HepG2 (cell line): ENCODE results near the gene AKAP6. TPM values are rescaled to one million over a fixed set of nuclear protein-coding genes. Genes with fewer than 3 reads are reported as not detected.

Experiments
- ATAC-seq: fragments of 200-7000 bp; cut with Tn5 transposase; 3 replicates; pipeline ENCODE4 v1.9.1; 2020; ENCODE audit warnings: mild to moderate bottlenecking, moderate library complexity
- BruUV-seq: library from RNA; stranded (reverse); fragments of 400-500 nt; replicated peaks from 2 replicates; lab custom pipeline; 2021; lab: Mats Ljungman, UMichigan
- CTCF ChIA-PET: fragments of 300-600 bp; formaldehyde crosslinking; extraction: SDS; loops from one replicate; lab custom pipeline; 2021; ENCODE audit warnings: low total read pairs, inconsistent platforms, low intra/inter-chr PET ratio; lab: Yijun Ruan, JAX
- POLR2A ChIA-PET: fragments of 350-600 bp; sonication (Branson Sonifier 250); formaldehyde crosslinking; loops from one replicate; lab custom pipeline; 2020; ENCODE audit warnings: antibody characterized with exemption, inconsistent platforms; lab: Yijun Ruan, JAX
- DNase-seq: peaks from one replicate; pipeline ENCODE4 v3.0.0-alpha.2; 2015; ENCODE audit warnings: low spot score
- FAIRE-seq: peaks from 3 replicates; lab custom pipeline; 2011; peaks lifted over from hg19 to GRCh38; lab: Jason Lieb, UNC
- H2AFZ ChIP-seq: one replicate; pipeline ENCODE4 v1.6.1; 2011; ENCODE audit warnings: low read length, inconsistent platforms
- H3K27ac ChIP-seq: fragments of 300-600 bp; 3 replicates; pipeline ENCODE4 v1.8.0; 2011; ENCODE audit warnings: mixed run types, mild to moderate bottlenecking, mixed read lengths, low read length, inconsistent platforms; ENCODE audit not compliant: insufficient read depth; ENCODE audit errors: extremely low read length
- H3K27me3 ChIP-seq, 2 experiments: fragments of 200-600 bp in 1 of 2; 2 replicates in 1 of 2; 3 replicates in 1 of 2; pipeline versions ENCODE4 v1.6.0 to v1.8.0; 2011; ENCODE audit warnings: low read length in 2 of 2, mild to moderate bottlenecking in 2 of 2, moderate library complexity in 2 of 2, inconsistent platforms in 1 of 2; ENCODE audit not compliant: insufficient read depth in 2 of 2, control insufficient read depth in 1 of 2
- H3K36me3 ChIP-seq, 2 experiments: fragments of 200-600 bp in 1 of 2; replicated peaks in 1 of 2; 2 replicates in 1 of 2; 3 replicates in 1 of 2; pipeline versions ENCODE4 v1.5.1 to v1.8.0; 2011; ENCODE audit warnings: low read length in 2 of 2, inconsistent platforms in 1 of 2; ENCODE audit not compliant: insufficient read depth in 2 of 2, control insufficient read depth in 1 of 2
- H3K4me1 ChIP-seq: 2 replicates; pipeline ENCODE4 v1.5.1; 2012; ENCODE audit warnings: low read length, inconsistent platforms; ENCODE audit not compliant: insufficient read depth
- H3K4me2 ChIP-seq: 2 replicates; pipeline ENCODE4 v1.6.0; 2011; ENCODE audit warnings: low read depth, low read length, inconsistent platforms
- H3K4me3 ChIP-seq, 3 experiments: fragments of 200-600 bp in 1 of 3; sonication (generic), shearing (Covaris generic) in 1 of 3; replicated peaks in 1 of 3; 2 replicates each; pipeline ENCODE4 v1.5.1; 2011 to 2016; ENCODE audit warnings: low read length in 3 of 3, inconsistent platforms in 2 of 3, low read depth in 2 of 3, mild to moderate bottlenecking in 2 of 3, control low read depth in 1 of 3, mixed read lengths in 1 of 3; ENCODE audit not compliant: insufficient read depth in 1 of 3
- H3K79me2 ChIP-seq: one replicate; pipeline ENCODE4 v1.6.1; 2011; ENCODE audit warnings: low read length, inconsistent platforms; ENCODE audit not compliant: insufficient read depth
- H3K9ac ChIP-seq: 2 replicates; pipeline ENCODE4 v1.6.0; 2011; ENCODE audit warnings: mild to moderate bottlenecking, low read depth, low read length, inconsistent platforms; ENCODE audit not compliant: insufficient read depth
- H3K9me3 ChIP-seq: 2 replicates; pipeline ENCODE4 v1.5.1; 2012; ENCODE audit warnings: mild to moderate bottlenecking, low read length
- H4K20me1 ChIP-seq: 2 replicates; pipeline ENCODE4 v1.6.0; 2011; ENCODE audit warnings: inconsistent platforms, mild to moderate bottlenecking, low read length, moderate library complexity; ENCODE audit not compliant: insufficient read depth
- ZNF567 ChIP-seq: sonication (generic); formaldehyde crosslinking; IDR thresholded peaks from 2 replicates; pipeline ENCODE4 v1.8.1; 2023; ENCODE audit warnings: mild to moderate bottlenecking, missing genetic modification reagents, borderline replicate concordance
- WGBS: methylation state at CpG from one replicate; pipeline ENCODE4 v1.1.6; 2017; ENCODE audit warnings: low lambda C conversion rate; 5-methylcytosine and 5-hydroxymethylcytosine counted together
- in situ Hi-C: cut with HindIII; loops from 2 replicates; pipeline ENCODE4 v1.10.0; 2017; ENCODE audit warnings: low pct_unique_long_range_greater_than_20kb; ENCODE audit not compliant: extremely low pct_ligation_motif_present
- intact Hi-C: fragments of 100-400 bp; cut with micrococcal nuclease; formaldehyde crosslinking; loops from one replicate; pipeline ENCODE4 v1.10.0; 2022; ENCODE audit not compliant: unreplicated experiment
- polyA plus RNA-seq, 8 experiments: library from polyadenylated mRNA; depleted of rRNA in 3 of 8; stranded (reverse) in 7 of 8; unstranded in 1 of 8; fragments of >200 nt; fragmentation: Illumina TruSeq in 4 of 8; extraction: Trizol in 4 of 8; gene quantifications; 2 replicates each; pipeline versions ENCODE4 v1.2.1 to v1.2.3, GENCODE V29; 2011 to 2016; ENCODE audit warnings: low read depth in 4 of 8, missing spikeins in 1 of 8, mixed read lengths in 1 of 8; ENCODE audit not compliant: insufficient read depth in 1 of 8
- total RNA-seq, 5 experiments: library from RNA; depleted of rRNA; stranded (reverse); fragments of >200 nt; fragmentation: Illumina TruSeq; extraction: Trizol; gene quantifications; 2 replicates each; pipeline ENCODE4 v1.2.3, GENCODE V29; 2016; ENCODE audit warnings: low read depth in 1 of 5
- TF ChIP-seq, protein P1 (sequence below): sonication (generic); formaldehyde crosslinking; IDR thresholded peaks from 2 replicates; pipeline ENCODE4 v1.5.0; 2020; ENCODE audit warnings: mild to moderate bottlenecking, missing genetic modification reagents, borderline replicate concordance

The AKAP6 gene
- total and polyA plus RNA-seq, 2 of the 13 experiments (the other 11 are each of a cell fraction or from before 2014, with no cell fraction given): 1.4 TPM

DNA sequence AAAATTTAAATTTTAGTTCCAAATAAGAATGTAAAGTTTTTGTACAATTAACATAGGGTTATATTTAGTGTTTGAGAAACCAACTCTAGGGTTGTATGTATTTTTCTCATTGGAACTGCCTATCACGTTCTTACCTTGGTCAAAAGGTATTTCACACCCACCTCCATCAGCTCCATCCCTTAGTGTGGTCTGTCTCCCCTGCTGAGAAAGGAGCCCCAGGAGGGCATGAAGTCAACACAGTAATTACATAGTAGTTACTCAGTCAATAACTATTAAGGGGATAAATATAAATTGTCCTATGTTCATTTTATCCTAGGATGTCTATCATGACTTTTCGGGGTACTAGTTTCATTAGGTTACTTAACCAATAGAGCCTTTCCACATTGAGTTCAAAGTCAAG, 106.3 kb downstream of the AKAP6 start (continued):
- TF ChIP-seq, protein P1, sequence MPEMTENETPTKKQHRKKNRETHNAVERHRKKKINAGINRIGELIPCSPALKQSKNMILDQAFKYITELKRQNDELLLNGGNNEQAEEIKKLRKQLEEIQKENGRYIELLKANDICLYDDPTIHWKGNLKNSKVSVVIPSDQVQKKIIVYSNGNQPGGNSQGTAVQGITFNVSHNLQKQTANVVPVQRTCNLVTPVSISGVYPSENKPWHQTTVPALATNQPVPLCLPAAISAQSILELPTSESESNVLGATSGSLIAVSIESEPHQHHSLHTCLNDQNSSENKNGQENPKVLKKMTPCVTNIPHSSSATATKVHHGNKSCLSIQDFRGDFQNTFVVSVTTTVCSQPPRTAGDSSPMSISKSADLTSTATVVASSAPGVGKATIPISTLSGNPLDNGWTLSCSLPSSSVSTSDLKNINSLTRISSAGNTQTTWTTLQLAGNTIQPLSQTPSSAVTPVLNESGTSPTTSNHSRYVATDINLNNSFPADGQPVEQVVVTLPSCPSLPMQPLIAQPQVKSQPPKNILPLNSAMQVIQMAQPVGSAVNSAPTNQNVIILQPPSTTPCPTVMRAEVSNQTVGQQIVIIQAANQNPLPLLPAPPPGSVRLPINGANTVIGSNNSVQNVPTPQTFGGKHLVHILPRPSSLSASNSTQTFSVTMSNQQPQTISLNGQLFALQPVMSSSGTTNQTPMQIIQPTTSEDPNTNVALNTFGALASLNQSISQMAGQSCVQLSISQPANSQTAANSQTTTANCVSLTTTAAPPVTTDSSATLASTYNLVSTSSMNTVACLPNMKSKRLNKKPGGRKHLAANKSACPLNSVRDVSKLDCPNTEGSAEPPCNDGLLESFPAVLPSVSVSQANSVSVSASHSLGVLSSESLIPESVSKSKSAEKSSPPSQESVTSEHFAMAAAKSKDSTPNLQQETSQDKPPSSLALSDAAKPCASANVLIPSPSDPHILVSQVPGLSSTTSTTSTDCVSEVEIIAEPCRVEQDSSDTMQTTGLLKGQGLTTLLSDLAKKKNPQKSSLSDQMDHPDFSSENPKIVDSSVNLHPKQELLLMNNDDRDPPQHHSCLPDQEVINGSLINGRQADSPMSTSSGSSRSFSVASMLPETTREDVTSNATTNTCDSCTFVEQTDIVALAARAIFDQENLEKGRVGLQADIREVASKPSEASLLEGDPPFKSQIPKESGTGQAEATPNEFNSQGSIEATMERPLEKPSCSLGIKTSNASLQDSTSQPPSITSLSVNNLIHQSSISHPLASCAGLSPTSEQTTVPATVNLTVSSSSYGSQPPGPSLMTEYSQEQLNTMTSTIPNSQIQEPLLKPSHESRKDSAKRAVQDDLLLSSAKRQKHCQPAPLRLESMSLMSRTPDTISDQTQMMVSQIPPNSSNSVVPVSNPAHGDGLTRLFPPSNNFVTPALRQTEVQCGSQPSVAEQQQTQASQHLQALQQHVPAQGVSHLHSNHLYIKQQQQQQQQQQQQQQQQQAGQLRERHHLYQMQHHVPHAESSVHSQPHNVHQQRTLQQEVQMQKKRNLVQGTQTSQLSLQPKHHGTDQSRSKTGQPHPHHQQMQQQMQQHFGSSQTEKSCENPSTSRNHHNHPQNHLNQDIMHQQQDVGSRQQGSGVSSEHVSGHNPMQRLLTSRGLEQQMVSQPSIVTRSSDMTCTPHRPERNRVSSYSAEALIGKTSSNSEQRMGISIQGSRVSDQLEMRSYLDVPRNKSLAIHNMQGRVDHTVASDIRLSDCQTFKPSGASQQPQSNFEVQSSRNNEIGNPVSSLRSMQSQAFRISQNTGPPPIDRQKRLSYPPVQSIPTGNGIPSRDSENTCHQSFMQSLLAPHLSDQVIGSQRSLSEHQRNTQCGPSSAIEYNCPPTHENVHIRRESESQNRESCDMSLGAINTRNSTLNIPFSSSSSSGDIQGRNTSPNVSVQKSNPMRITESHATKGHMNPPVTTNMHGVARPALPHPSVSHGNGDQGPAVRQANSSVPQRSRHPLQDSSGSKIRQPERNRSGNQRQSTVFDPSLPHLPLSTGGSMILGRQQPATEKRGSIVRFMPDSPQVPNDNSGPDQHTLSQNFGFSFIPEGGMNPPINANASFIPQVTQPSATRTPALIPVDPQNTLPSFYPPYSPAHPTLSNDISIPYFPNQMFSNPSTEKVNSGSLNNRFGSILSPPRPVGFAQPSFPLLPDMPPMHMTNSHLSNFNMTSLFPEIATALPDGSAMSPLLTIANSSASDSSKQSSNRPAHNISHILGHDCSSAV (CRISPR knock-in tag): no peak

GRCh38 chr14:32436993-32437392, 107.9 kb downstream of the AKAP6 start:
- in situ Hi-C loops (no loop called here), intact Hi-C loops (no loop called here)
- DNase-seq: no peak
- Histone ChIP-seq H4K20me1 (no peaks in the 10 kb centered on the region), H3K9ac (no peak overlapping the region), H3K4me2 (no peak overlapping the region), H3K4me1 (no peaks in the 10 kb centered on the region), H3K79me2 (no peaks in the 10 kb centered on the region), H3K4me3 (no peak overlapping the region), H3K36me3 (no peaks in the 10 kb centered on the region), H3K27me3 (no peaks in the 10 kb centered on the region), H3K27ac (no peak overlapping the region), H2AFZ (no peak overlapping the region), H3K9me3 (no peaks in the 10 kb centered on the region)
- no peak for FAIRE-seq
- no peak for TF ChIP-seq ZNF567
- ATAC-seq: no peak
- 50% methylated on average over 1 of the region's 1 CpG for WGBS
- CTCF ChIA-PET: no interaction called here
- no TSS peak for BruUV-seq
- POLR2A ChIA-PET: no interaction called here
